Tibial nerve (tissue), 4 donors: ENCODE results near the gene NT5C1B. TPM values are rescaled to one million over a fixed set of nuclear protein-coding genes. Genes with fewer than 3 reads are reported as not detected.

ENCODE experiments used
- DNase-seq, 2 donors: peaks; one replicate each; pipeline ENCODE4 v3.0.0-alpha.2; 2019; ENCODE audit warnings: low spot score in 2 of 2
- H3K27ac ChIP-seq, 4 donors: fragments of 200-600 bp; sonication (generic) in 3 of 4; one replicate each; pipeline ENCODE4 v1.5.1; 2017 to 2019; ENCODE audit warnings: mild to moderate bottlenecking in 1 of 4
- H3K27me3 ChIP-seq, 2 donors: fragments of 200-600 bp; sonication (generic) in 1 of 2; one replicate each; pipeline versions ENCODE4 v1.5.1 to v1.6.0; 2017 to 2019
- H3K36me3 ChIP-seq, 3 donors: fragments of 200-600 bp; sonication (generic); one replicate each; pipeline ENCODE4 v1.5.1; 2018 to 2019
- H3K4me1 ChIP-seq, 4 donors: fragments of 200-600 bp; sonication (generic) in 3 of 4; one replicate each; pipeline ENCODE4 v1.5.1; 2017 to 2019
- H3K4me3 ChIP-seq, 4 donors: fragments of 200-600 bp; sonication (generic) in 3 of 4; one replicate each; pipeline ENCODE4 v1.5.1; 2017 to 2019; ENCODE audit warnings: mild to moderate bottlenecking in 1 of 4, moderate library complexity in 1 of 4
- H3K9me3 ChIP-seq, 4 donors: fragments of 200-600 bp; sonication (generic) in 3 of 4; one replicate each; pipeline ENCODE4 v1.5.1; 2017 to 2019
- EP300 ChIP-seq, 2 donors: sonication (generic); formaldehyde crosslinking; IDR thresholded peaks; one replicate each; pipeline ENCODE4 v1.6.1; 2017; ENCODE audit warnings: antibody characterized with exemption in 2 of 2, mild to moderate bottlenecking in 1 of 2
- POLR2A ChIP-seq, 2 donors: fragments of 450-650 bp; IDR thresholded peaks; one replicate each; pipeline ENCODE4 v1.6.1; 2017; ENCODE audit warnings: antibody characterized with exemption in 2 of 2, mild to moderate bottlenecking in 2 of 2, moderate library complexity in 2 of 2
- WGBS, 2 donors: methylation state at CpG; one replicate each; pipeline ENCODE4 v1.1.5; 2018; 5-methylcytosine and 5-hydroxymethylcytosine counted together
- small RNA-seq: library from RNA; depleted of rRNA; stranded (forward); fragments of <200 nt; gene quantifications from one replicate; pipeline ENCODE3, GENCODE V24; 2016
- total RNA-seq, 4 donors: library from RNA; depleted of rRNA; stranded (reverse); fragments of >200 nt; gene quantifications; one replicate each; pipeline ENCODE4 v1.1.0, GENCODE V29; 2016
- TF ChIP-seq, protein P1 (sequence below), 5 experiments: fragments of 200-600 bp in 3 of 5; fragments of 450-650 bp in 2 of 5; sonication (generic) in 3 of 5; IDR thresholded peaks; one replicate each; pipeline ENCODE4 v1.5.1; 2016 to 2019; ENCODE audit warnings: antibody characterized with exemption in 5 of 5, mild to moderate bottlenecking in 3 of 5, moderate library complexity in 2 of 5

NT5C1B gene
- total RNA-seq, 4 donors from 2014 or later, result not detected

DNA sequence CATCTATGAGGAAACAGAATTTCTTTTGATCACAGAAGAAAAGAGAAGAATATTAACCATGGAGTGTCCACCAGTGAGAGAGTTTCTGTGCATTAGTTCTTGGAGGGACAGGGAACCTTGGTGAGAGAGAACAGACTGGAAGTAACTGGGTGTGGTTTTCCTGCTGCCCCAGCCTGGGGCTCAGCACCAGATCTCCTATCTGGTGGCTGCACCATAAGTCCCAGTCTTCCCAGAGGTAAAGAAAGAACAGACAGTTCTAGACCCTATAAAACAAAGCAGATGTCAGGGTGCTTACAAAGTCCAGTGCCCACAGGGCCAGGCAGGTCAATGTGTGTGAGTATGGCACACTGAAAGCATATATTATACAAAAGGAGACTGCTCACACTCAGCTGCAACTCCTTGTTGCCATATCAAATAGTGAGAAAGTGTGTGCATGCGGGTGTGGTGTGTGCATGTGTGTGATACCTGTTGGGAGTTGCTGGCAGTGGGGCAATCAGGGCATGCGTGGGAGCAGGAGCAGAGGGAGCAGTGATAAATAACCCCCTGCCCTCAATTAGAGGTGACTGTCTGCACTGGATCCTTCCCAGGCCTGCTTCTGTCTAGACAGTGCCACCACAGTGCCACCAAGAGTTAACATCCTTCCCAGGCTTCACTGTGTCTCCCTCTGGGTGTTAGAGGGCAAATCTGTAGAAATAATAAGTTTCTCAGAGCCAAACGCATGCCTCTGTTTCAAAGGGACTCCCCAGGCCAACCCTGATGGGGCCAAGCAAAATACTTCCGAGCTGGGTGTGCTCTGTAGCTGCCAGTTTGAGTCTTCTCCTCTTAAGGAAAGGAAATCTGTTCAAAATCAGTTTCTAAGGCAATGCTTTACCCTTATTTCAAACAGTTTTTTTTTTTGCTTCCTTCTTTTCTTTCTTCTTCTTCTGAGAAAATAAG lies 74.6 kb downstream of the NT5C1B start:
- Histone ChIP-seq H3K4me3 (no peak overlapping the region), H3K27me3 (no peaks in the 10 kb centered on the region), H3K27ac (no peak overlapping the region), H3K36me3 (no peaks in the 10 kb centered on the region), H3K9me3 (no peaks in the 10 kb centered on the region), H3K4me1 (peaks cover 0 to 15% (median 0%) of the 10 kb centered on the region in 4 donors)
- DNase-seq, result no peak
- TF ChIP-seq POLR2A (IDR thresholded peaks at IDR 0.05), result no peak
- TF ChIP-seq, protein P1, sequence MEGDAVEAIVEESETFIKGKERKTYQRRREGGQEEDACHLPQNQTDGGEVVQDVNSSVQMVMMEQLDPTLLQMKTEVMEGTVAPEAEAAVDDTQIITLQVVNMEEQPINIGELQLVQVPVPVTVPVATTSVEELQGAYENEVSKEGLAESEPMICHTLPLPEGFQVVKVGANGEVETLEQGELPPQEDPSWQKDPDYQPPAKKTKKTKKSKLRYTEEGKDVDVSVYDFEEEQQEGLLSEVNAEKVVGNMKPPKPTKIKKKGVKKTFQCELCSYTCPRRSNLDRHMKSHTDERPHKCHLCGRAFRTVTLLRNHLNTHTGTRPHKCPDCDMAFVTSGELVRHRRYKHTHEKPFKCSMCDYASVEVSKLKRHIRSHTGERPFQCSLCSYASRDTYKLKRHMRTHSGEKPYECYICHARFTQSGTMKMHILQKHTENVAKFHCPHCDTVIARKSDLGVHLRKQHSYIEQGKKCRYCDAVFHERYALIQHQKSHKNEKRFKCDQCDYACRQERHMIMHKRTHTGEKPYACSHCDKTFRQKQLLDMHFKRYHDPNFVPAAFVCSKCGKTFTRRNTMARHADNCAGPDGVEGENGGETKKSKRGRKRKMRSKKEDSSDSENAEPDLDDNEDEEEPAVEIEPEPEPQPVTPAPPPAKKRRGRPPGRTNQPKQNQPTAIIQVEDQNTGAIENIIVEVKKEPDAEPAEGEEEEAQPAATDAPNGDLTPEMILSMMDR (IDR thresholded peaks at IDR 0.05), result no peak
- TF ChIP-seq EP300 (IDR thresholded peaks at IDR 0.05), result no peak
- WGBS, 2 donors, result 52 to 53% methylated on average over 4 of the region's 4 CpGs

Small RNA genes within 50 kb of the gene (small RNA-seq; reads per million reads assigned to genes)
- gene RNU6-1215P, result not detected

Other genes starting within 250 kb of the NT5C1B start
- 10 to 100 TPM; 31.5 to 39.6 (median 36.6) TPM for gene RDH14, start 28.9 kb downstream of the NT5C1B start, total RNA-seq